AG04449 (cell line): ENCODE measurements around the gene PTMA.

Experiments
- CTCF ChIA-PET: fragments of 350-600 bp; formaldehyde crosslinking; extraction: SDS; loops from one replicate; lab custom pipeline; 2021; ENCODE audit warnings: antibody characterized with exemption; lab: Yijun Ruan, JAX
- POLR2A ChIA-PET: fragments of 400-600, 350-600 bp; formaldehyde crosslinking; extraction: SDS; loops from one replicate; lab custom pipeline; 2020; ENCODE audit warnings: antibody characterized with exemption, inconsistent platforms; lab: Yijun Ruan, JAX
- DNase-seq: peaks from one replicate; pipeline ENCODE4 v3.0.0-alpha.2; 2010; ENCODE audit warnings: low read depth, low spot score
- H3K4me3 ChIP-seq: 2 replicates; pipeline ENCODE4 v1.5.1; 2011; ENCODE audit warnings: low read depth, mild to moderate bottlenecking, control low read depth, low read length
- TF ChIP-seq, protein P1 (sequence below): IDR thresholded peaks from one replicate; pipeline ENCODE4 v1.5.1; 2011; ENCODE audit warnings: mild to moderate bottlenecking, moderate library complexity, low read length, control low read depth, inconsistent platforms; ENCODE audit not compliant: insufficient read depth; ENCODE audit errors: missing control alignments

The PTMA gene

DNA sequence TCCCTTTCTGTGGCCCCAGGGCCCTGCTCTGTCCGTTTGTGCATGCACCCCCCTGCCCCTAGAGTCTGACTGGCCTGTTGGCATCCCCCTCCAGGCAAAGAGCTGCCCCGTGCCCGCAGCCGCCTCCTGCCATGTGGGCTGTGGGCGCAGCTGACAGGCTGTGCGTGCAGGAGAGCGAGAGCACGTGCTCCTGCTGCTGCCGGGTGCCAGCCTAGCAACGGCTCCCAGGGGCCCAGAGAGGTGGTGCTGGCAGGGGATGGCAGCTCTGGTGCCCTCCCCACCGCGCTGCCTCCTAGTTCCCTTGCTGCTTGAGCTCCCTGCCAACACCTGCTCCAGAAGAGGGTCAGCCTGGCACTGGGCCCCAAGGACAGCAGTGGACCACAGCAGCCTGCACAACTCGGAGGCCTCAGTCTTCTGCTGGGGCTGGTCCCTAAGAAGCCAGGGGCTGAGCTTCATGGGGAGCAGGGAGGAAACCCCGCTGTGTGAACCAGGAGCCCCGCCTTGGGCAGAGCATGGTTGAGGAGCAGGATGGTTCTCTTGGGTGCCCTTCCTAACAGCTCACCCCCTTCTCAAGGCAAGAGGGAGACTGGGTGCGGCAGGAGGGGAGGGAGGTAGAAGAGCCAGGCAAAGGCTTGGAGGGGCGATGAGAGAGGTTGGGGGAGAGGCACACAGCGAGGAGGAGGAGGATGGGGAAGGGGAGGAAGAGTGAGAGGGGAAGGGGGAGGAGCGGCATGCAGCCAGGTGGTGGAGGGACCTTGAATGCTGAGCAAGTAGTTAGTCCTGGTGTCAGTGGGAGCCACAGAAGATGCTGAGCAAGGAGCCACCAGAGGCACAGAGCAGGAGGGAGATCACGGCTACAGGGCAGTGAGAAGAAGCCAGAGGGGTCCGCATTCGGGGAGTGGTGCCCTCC, 23.8 kb upstream of the PTMA start:
- DNase-seq, result no peak
- TF ChIP-seq, protein P1, sequence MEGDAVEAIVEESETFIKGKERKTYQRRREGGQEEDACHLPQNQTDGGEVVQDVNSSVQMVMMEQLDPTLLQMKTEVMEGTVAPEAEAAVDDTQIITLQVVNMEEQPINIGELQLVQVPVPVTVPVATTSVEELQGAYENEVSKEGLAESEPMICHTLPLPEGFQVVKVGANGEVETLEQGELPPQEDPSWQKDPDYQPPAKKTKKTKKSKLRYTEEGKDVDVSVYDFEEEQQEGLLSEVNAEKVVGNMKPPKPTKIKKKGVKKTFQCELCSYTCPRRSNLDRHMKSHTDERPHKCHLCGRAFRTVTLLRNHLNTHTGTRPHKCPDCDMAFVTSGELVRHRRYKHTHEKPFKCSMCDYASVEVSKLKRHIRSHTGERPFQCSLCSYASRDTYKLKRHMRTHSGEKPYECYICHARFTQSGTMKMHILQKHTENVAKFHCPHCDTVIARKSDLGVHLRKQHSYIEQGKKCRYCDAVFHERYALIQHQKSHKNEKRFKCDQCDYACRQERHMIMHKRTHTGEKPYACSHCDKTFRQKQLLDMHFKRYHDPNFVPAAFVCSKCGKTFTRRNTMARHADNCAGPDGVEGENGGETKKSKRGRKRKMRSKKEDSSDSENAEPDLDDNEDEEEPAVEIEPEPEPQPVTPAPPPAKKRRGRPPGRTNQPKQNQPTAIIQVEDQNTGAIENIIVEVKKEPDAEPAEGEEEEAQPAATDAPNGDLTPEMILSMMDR, result no peak
- no peak overlapping the region for H3K4me3 ChIP-seq
- POLR2A ChIA-PET, result interaction anchor here (0.7 kb wide), 1 partner anchor 29 kb away, joined by 5 read pairs; no protein-coding TSS in a partner anchor
- CTCF ChIA-PET, result interaction anchor here (1.2 to 29.6 kb wide), 10 partner anchors 9 to 117 kb away, joined by 3 to 743 read pairs (median 8); no protein-coding TSS in a partner anchor

DNA sequence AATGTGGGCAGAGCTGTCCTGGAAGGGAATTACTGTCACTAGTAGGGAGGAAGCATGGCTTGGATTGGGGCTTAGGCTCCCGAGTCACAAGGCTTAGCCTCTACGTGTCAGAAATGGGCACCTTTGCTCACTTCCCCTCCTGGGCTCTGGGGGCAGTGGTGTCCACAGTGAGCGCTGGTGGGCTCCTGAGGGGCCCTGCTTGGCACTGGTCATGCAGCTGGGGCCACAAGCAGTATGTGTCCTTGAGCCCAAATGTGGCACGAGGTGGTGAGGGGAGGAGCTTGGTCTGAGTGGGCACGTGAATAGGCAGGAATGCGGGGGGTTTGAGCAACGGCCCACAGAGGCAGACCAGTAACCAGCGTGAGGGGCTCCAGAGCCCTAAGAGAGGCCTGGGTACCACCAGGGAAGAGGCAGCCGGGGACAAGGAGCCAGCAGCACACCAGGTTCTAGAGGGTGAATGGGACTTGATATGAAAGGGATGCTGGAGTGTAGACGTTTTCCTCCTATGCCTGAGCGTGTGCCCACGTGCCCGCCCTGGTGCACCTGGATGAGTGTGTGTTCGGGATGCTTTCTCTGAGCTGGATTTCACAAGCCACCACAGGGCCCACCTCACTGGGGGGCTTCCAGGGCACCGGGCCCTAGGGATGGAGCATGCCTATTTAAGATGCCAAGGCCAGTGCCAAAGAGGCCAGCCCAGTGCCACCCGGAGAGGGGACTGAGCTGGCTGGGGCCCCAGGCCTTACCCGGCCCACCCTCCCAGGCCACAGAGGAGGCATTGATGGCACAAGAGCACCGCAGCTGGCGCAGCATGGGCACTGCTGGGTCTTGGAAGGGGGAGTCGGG, 22.8 kb upstream of the PTMA start:
- ChIA-PET CTCF (interaction anchor here (0.5 to 29.6 kb wide), 11 partner anchors 8 to 84 kb away, joined by 3 to 743 read pairs (median 7); no protein-coding TSS in a partner anchor), POLR2A (no interaction called here)
- TF ChIP-seq, protein P1, result peak; percentile 1
- no peak for DNase-seq
- H3K4me3 ChIP-seq, result no peak overlapping the region

DNA sequence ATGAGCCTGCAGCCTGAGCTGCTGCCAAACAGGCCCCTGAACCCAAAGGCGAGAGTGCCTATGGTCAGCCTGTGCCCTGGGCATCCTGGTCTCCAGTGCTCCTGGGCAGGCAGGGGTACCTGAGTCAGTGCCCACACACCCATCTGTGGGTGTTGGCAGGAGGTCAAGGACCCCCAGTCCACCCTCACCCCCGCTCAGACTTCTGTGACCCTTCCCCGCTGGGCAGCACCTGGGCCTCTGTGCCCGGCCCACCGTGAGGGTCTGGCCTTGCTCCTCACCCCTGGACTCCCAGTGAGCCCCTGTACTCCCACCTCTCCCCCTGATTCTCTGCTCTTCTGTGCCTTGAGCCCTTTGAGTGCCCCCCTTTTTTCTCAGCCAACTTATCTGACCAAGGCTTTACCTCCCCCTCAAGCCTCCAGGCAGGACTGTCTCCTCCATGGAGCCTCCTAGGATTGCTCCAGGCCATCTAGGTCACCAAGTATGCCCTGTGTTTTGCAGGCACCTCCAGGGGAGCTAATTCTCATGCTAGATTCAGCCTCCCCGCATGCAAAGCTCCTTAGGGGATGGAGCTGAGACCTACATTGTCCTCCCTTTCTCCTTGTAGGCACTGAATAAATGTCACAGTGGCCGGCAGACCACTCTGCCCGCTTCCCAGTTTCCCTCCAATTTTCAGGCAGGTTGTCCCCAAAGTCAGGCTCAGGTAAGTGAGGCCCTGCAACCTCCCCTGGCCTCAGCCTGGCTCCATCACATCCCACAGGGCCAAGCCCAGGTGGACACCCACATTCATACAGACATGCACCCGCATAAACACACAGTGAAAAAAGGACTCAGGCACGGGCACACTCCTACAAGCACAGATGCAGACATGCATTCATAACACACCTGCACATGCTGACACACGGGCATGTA, 21.9 kb upstream of the PTMA start:
- no peak for DNase-seq
- H3K4me3 ChIP-seq, result no peak overlapping the region
- CTCF ChIA-PET, result interaction anchor here (0.5 to 29.6 kb wide), 8 partner anchors 8 to 72 kb away, joined by 3 to 743 read pairs (median 12); no protein-coding TSS in a partner anchor
- POLR2A ChIA-PET, result interaction anchor here (1.2 kb wide), 1 partner anchor 22 kb away, joined by 5 read pairs; the partner anchor contains the start of gene PTMA
- TF ChIP-seq, protein P1, result no peak

DNA sequence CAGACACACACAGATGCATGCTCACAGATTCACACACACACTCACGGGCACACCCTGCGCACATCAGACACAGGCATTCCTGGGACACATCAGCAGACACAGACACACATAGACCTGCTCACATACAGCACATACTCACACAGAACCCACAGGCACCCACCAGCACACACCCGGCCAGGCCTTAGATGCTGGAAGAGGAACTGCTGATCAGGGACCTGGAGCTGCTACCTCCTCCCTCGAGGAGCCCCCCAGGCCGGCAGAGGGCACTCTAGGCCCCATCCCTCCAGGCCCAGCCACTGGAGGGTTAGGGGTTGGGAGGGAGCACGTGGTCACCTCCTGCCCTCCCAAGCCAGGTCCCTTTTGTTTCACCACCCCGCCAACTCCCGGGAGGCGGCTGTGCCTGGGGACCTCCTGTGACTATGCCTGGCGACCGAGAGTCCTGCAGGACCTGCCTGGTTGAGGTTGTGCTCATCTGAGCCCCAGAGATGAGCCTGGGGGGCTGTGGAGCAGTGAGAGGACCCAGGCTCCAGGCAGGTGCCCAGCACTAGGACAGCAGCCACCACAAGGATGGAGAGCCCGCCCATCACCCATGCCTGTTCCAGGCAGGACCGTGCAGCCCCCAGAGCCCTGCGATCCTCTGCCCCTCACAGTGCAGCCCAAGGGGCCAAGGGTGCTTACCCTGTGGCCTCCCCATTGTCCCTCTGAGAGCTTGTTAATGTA, 21.0 kb upstream of the PTMA start:
- no peak for DNase-seq
- no peak overlapping the region for H3K4me3 ChIP-seq
- POLR2A ChIA-PET, result interaction anchor here (0.6 to 1.2 kb wide), 2 partner anchors 21 to 28 kb away, joined by 3 to 5 read pairs; partner anchors contain the start of gene PTMA

More for the DNA sequence above, 21.0 kb upstream of the PTMA start:
- CTCF ChIA-PET, result interaction anchor here (1.0 to 29.6 kb wide), 8 partner anchors 8 to 73 kb away, joined by 3 to 743 read pairs (median 12); no protein-coding TSS in a partner anchor
- TF ChIP-seq, protein P1, result peak; percentile 73
